Kidney (tissue), 14 donors: ENCODE results near the gene KNCN. TPM values are rescaled to one million over a fixed set of nuclear protein-coding genes. Genes with fewer than 3 reads are reported as not detected.

ENCODE experiments used
- DNase-seq, 5 donors: peaks; one replicate each; pipeline ENCODE4 v3.0.0-alpha.2; 2013 to 2020
- FAIRE-seq: peaks from 2 replicates; lab custom pipeline; 2012; peaks lifted over from hg19 to GRCh38; lab: Jason Lieb, UNC
- H3K27ac ChIP-seq, 2 donors: one replicate each; pipeline ENCODE4 v1.7.0; 2013; ENCODE audit warnings: low read depth in 2 of 2, low read length in 2 of 2, inconsistent platforms in 1 of 2
- H3K27me3 ChIP-seq: one replicate; pipeline ENCODE4 v1.7.1; 2013; ENCODE audit warnings: low read length, inconsistent platforms; ENCODE audit not compliant: control insufficient read depth, insufficient read depth
- H3K36me3 ChIP-seq, 3 donors: one replicate each; pipeline versions ENCODE4 v1.7.0 to v1.7.1; 2013; ENCODE audit warnings: low read length in 3 of 3, control low read depth in 1 of 3, inconsistent platforms in 1 of 3; ENCODE audit not compliant: insufficient read depth in 3 of 3, control insufficient read depth in 2 of 3
- H3K4me1 ChIP-seq, 3 donors: one replicate each; pipeline versions ENCODE4 v1.7.0 to v1.7.1; 2013; ENCODE audit warnings: low read length in 3 of 3, inconsistent platforms in 1 of 3, low read depth in 1 of 3; ENCODE audit not compliant: control insufficient read depth in 2 of 3, insufficient read depth in 2 of 3
- H3K4me3 ChIP-seq, 3 donors: one replicate each; pipeline versions ENCODE4 v1.7.0 to v1.8.1; 2013; ENCODE audit warnings: low read length in 3 of 3, control low read depth in 1 of 3, inconsistent platforms in 1 of 3
- H3K9ac ChIP-seq, 3 donors: one replicate each; pipeline versions ENCODE4 v1.7.0 to v1.7.1; 2013; ENCODE audit warnings: low read length in 3 of 3, control low read depth in 1 of 3, inconsistent platforms in 1 of 3
- H3K9me3 ChIP-seq, 3 donors: one replicate each; pipeline versions ENCODE4 v1.7.0 to v1.7.1; 2013; ENCODE audit warnings: low read length in 3 of 3, control low read depth in 1 of 3, inconsistent platforms in 1 of 3; ENCODE audit not compliant: control insufficient read depth in 2 of 3, insufficient read depth in 1 of 3
- CTCF ChIP-seq: IDR thresholded peaks from 3 replicates; pipeline ENCODE4 v1.5.1; 2012; ENCODE audit warnings: mild to moderate bottlenecking, moderate library complexity, borderline replicate concordance; ENCODE audit not compliant: insufficient read depth; ENCODE audit errors: extremely low read depth
- intact Hi-C: fragments of 100-400 bp; cut with DNase I; formaldehyde crosslinking; loops from one replicate; pipeline ENCODE4 v1.11.1; 2022
- polyA plus RNA-seq: library from polyadenylated mRNA; stranded (reverse); fragments of 350-450 nt; fragmentation: Illumina TruSeq; extraction: RNeasy Lipid Tissue Mini Kit (QIAGEN cat#74804); gene quantifications from one replicate; pipeline ENCODE4 v1.2.3, GENCODE V29; 2014; ENCODE audit warnings: low read depth, low replicate concordance; ENCODE audit not compliant: insufficient read depth
- total RNA-seq: library from RNA; stranded (reverse); fragmentation: NEBNext Ultra II Directional; extraction: Animal tissue kit (Norgen Biotek cat#: 25700); gene quantifications from one replicate; pipeline ENCODE4 v1.2.1, GENCODE V29; 2021
- donor health status: control.
- donor health status: control.
- donor health status: control.
- donor health status: control.
- donor health status: control.
- donor health status: DM: yes; HTN: yes; CAD: no.
- donor health status: Normal renal cell carcinoma (clear cell type).

Gene KNCN
- total and polyA plus RNA-seq, 2 donors from 2014 or later, result not detected

DNA sequence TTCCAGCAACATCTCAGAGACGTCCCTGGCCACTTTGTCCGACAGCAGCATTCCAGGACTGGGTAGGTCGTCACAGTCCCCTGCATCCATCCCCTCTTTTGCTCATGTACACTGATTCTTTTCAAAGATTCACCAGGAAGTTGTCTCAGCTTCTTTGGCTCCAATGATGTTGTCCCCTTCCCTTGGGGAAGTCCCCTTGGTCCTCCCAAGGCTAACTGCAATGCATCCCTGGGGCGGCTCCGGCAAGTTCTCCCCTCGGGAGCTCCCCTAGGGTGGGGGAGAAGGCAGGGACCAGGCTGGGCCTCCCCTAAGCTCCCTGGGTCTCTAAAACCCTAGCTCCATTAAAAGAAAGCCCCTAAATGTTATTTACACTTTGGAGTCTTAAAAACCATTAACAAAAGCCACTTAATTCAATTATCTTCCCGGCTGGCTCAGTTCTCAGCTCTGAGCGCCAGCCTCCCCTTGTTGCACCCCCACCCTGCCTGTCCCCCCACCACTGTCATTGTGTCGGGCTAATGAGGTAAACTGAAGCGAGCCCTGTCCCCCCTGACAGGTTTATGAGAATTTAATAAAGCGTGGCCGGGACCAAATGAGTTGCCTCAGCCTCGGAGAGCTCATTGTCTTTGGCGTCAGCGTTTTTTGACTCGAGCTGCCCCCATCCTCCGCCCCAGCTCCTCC is 25.3 kb downstream of the KNCN start:
- FAIRE-seq (no peak), DNase-seq (peak; percentile 18 to 87 (median 78))
- Histone ChIP-seq H3K36me3 (no peaks in the 10 kb centered on the region), H3K27me3 (peaks cover 12% of the 10 kb centered on the region), H3K9me3 (no peaks in the 10 kb centered on the region), H3K4me3 (no peak overlapping the region), H3K27ac (no peak overlapping the region), H3K4me1 (no peaks in the 10 kb centered on the region), H3K9ac (no peak overlapping the region)
- TF ChIP-seq CTCF, result no peak
- intact Hi-C loops, result loop anchor here (5.0 kb wide), 1 partner anchor 79 kb away; no protein-coding TSS in a partner anchor

- FAIRE-seq (no peak), DNase-seq (peak in 1 of 5 donors; percentile 59)
- H3K9ac ChIP-seq, result no peak overlapping the region
- no peaks in the 10 kb centered on the region for H3K4me1 ChIP-seq
- H3K27ac ChIP-seq, result no peak overlapping the region
- no peak for TF ChIP-seq CTCF
- no peak overlapping the region for H3K4me3 ChIP-seq
- H3K36me3 ChIP-seq, result no peaks in the 10 kb centered on the region
- intact Hi-C loops, result loop anchor here (5.0 kb wide), 1 partner anchor 78 kb away; no protein-coding TSS in a partner anchor
- no peaks in the 10 kb centered on the region for H3K9me3 ChIP-seq
- peaks cover 11% of the 10 kb centered on the region for H3K27me3 ChIP-seq
These were observed 26.0 kb downstream of the KNCN start for GRCh38 chr1:46525253-46525983.

DNA sequence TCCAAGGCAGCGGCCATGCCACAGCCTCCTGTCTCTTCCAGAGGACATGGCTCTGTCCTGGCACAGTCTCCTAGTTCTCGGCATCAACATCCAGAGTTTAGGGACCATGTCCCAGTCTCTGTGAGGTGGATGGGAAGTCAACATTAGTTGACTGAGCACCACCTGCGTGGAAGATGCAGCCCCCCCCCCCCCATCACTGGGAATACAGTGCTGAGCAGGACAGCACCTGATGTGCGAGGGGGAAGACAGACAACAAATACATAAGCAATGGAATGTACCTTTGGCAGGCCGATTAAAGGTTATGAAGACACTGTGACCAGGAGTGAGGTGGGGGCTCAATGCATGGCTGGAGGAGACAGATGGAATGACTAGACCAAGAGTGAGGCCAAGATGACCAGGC is 26.6 kb downstream of the KNCN start:
- Histone ChIP-seq H3K27ac (no peak overlapping the region), H3K36me3 (no peaks in the 10 kb centered on the region), H3K4me3 (no peak overlapping the region), H3K9ac (no peak overlapping the region), H3K9me3 (no peaks in the 10 kb centered on the region), H3K4me1 (no peaks in the 10 kb centered on the region), H3K27me3 (peaks cover 12% of the 10 kb centered on the region)
- TF ChIP-seq CTCF, result no peak
- FAIRE-seq, result no peak
- DNase-seq, result peak in 1 of 5 donors; percentile 22
- intact Hi-C loops, result loop anchor here (5.0 kb wide), 1 partner anchor 78 kb away; no protein-coding TSS in a partner anchor
